ENCODE results near the gene FAM3A.

Gene FAM3A

GRCh38 chrX:154513716-154514115, 2.3 kb downstream of the FAM3A start:
- no peak for FAIRE-seq
- TF ChIP-seq CTCF (IDR thresholded peaks at IDR 0.05; ENCODE audit: insufficient read depth, missing control alignments), result no peak
- no peak for DNase-seq (ENCODE audit: insufficient read length, low spot score)

DNA sequence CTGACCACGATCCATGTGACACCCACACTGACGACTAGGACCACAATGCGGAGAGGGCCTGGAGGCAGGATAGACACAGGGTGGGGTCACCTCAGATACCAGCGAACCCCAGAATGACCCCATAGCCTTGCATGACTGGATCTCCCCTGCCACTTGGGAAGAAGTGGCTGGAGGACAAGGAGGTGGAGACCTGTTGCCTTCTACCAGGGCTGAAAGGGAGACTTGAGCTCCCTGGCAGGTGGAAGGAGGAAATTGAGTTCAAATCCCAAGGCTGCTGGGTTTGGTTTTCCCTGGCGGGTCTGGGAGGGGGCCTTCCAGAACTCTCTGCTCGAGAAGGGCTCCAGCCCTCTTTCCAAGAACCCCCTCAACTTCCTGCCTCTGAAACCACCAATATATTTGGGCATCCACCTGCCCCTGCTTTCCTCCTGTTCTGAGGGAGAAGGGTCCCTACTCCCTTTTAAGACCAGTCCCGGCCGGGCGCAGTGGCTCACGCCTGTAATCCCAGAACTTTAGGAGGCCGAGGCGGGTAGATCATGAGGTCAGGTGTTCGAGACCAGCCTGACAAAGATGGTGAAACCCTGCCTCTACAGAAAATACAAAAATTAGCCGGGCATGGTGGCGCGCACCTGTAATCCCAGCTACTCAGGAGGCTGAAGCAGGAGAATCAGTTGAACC, 3.0 kb downstream of the FAM3A start:
- no peak for DNase-seq (ENCODE audit: insufficient read length, low spot score)
- no peak for TF ChIP-seq CTCF (IDR thresholded peaks at IDR 0.05; ENCODE audit: insufficient read depth, missing control alignments)
- FAIRE-seq, result no peak

GRCh38 chrX:154511761-154512160, 4.3 kb downstream of the FAM3A start:
- FAIRE-seq (no peak), DNase-seq (ENCODE audit: insufficient read length, low spot score) (no peak)
- no peak for TF ChIP-seq CTCF (IDR thresholded peaks at IDR 0.05; ENCODE audit: insufficient read depth, missing control alignments)

DNA sequence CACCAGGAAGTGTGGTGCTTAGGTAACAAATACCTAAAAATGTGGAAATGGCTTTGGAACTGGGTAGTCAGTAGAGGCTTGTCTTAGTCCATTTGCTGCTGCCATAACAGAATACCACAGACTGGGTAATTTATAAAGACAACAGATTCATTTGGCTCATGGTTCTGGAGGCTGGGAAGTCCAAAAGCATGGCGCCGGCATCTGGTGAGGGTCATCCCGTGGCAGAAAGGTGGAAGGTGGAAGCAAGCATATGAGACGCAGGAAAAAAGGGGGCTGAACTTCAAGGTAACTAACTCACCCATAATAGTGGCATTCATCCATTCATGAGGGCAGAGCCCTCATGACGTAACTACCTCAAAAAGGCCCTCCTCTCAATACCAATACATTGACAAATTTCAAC, 6.6 kb downstream of the FAM3A start:
- FAIRE-seq (no peak), DNase-seq (ENCODE audit: insufficient read length, low spot score) (no peak)
- no peak for TF ChIP-seq CTCF (IDR thresholded peaks at IDR 0.05; ENCODE audit: insufficient read depth, missing control alignments)

GRCh38 chrX:154508384-154508745, 7.7 kb downstream of the FAM3A start:
- FAIRE-seq (no peak), DNase-seq (ENCODE audit: insufficient read length, low spot score) (no peak)
- no peak for TF ChIP-seq CTCF (IDR thresholded peaks at IDR 0.05; ENCODE audit: insufficient read depth, missing control alignments)

- FAIRE-seq (no peak), DNase-seq (ENCODE audit: insufficient read length, low spot score) (no peak)
- TF ChIP-seq CTCF (IDR thresholded peaks at IDR 0.05; ENCODE audit: insufficient read depth, missing control alignments), result no peak
Measured at GRCh38 chrX:154507673-154508383, 8.2 kb downstream of the FAM3A start.
